HepG2 (cell line): ENCODE data around the gene EMILIN1. TPM values are rescaled to one million over a fixed set of nuclear protein-coding genes. Genes with fewer than 3 reads are reported as not detected.

Experiments
- AKNA ChIP-seq: sonication (generic); formaldehyde crosslinking; IDR thresholded peaks from 2 replicates; pipeline ENCODE4 v1.4.0; 2020; ENCODE audit warnings: missing genetic modification reagents, borderline replicate concordance
- ARID4A ChIP-seq: sonication (generic); formaldehyde crosslinking; IDR thresholded peaks from 2 replicates; pipeline ENCODE4 v1.5.0; 2020; ENCODE audit warnings: mild to moderate bottlenecking, missing genetic modification reagents, borderline replicate concordance
- BCL3 ChIP-seq: sonication (generic); formaldehyde crosslinking; IDR thresholded peaks from 2 replicates; pipeline ENCODE4 v1.5.1; 2020; ENCODE audit warnings: mild to moderate bottlenecking, missing genetic modification reagents, moderate library complexity
- EHMT2 ChIP-seq: fragments of 200-600 bp; sonication (generic); IDR thresholded peaks from 2 replicates; pipeline ENCODE4 v1.7.0; 2017; ENCODE audit warnings: antibody characterized with exemption, low read depth, low read length, borderline replicate concordance
- FOXK2 ChIP-seq: fragments of 450-650 bp; IDR thresholded peaks from 2 replicates; pipeline ENCODE4 v1.6.1; 2016
- HOXA3 ChIP-seq: sonication (generic); formaldehyde crosslinking; IDR thresholded peaks from 2 replicates; pipeline ENCODE4 v1.5.0; 2020; ENCODE audit warnings: missing genetic modification reagents
- KDM6A ChIP-seq: IDR thresholded peaks from 2 replicates; pipeline ENCODE4 v1.6.1; 2016; ENCODE audit warnings: low read depth
- NR2F6 ChIP-seq, 2 experiments: IDR thresholded peaks; 2 replicates each; pipeline ENCODE4 v1.6.1; 2016; ENCODE audit warnings: antibody characterized with exemption in 1 of 2, mild to moderate bottlenecking in 1 of 2
- PAX8 ChIP-seq: sonication (generic); formaldehyde crosslinking; IDR thresholded peaks from 2 replicates; pipeline ENCODE4 v1.8.0; 2022; ENCODE audit warnings: mild to moderate bottlenecking, missing genetic modification reagents, borderline replicate concordance
- PCBP2 ChIP-seq: fragments of 200-400 bp; formaldehyde crosslinking; optimal IDR thresholded peaks from 2 replicates; pipeline ENCODE3; 2018; ENCODE audit warnings: low read length, low read depth; ENCODE audit not compliant: poor library complexity, severe bottlenecking
- SMARCC2 ChIP-seq: fragments of 450-650 bp; IDR thresholded peaks from 2 replicates; pipeline ENCODE4 v1.6.1; 2017; ENCODE audit warnings: antibody characterized with exemption, mild to moderate bottlenecking
- TBP ChIP-seq: sonication (generic); formaldehyde crosslinking; IDR thresholded peaks from 2 replicates; pipeline ENCODE4 v1.5.0; 2020; ENCODE audit warnings: missing genetic modification reagents
- TOPORS ChIP-seq: sonication (generic); formaldehyde crosslinking; IDR thresholded peaks from 2 replicates; pipeline ENCODE4 v1.8.0; 2023; ENCODE audit warnings: mild to moderate bottlenecking, missing genetic modification reagents
- XBP1 ChIP-seq: sonication (generic); formaldehyde crosslinking; IDR thresholded peaks from 2 replicates; pipeline ENCODE4 v1.5.0; 2020; ENCODE audit warnings: missing genetic modification reagents
- ZNF205 ChIP-seq: IDR thresholded peaks from 2 replicates; pipeline ENCODE4 v1.6.1; 2018; ENCODE audit warnings: missing biosample characterization, missing genetic modification reagents
- ZNF282 ChIP-seq: fragments of 450-650 bp; IDR thresholded peaks from 2 replicates; pipeline ENCODE4 v1.6.1; 2018; ENCODE audit not compliant: partially characterized antibody
- ZNF567 ChIP-seq: sonication (generic); formaldehyde crosslinking; IDR thresholded peaks from 2 replicates; pipeline ENCODE4 v1.8.1; 2023; ENCODE audit warnings: mild to moderate bottlenecking, missing genetic modification reagents, borderline replicate concordance
- ZNF704 ChIP-seq: sonication (generic); formaldehyde crosslinking; IDR thresholded peaks from 2 replicates; pipeline ENCODE4 v1.8.1; 2023; ENCODE audit warnings: mild to moderate bottlenecking, inconsistent platforms, moderate library complexity, missing genetic modification reagents, borderline replicate concordance
- polyA plus RNA-seq, 8 experiments: library from polyadenylated mRNA; depleted of rRNA in 3 of 8; stranded (reverse) in 7 of 8; unstranded in 1 of 8; fragments of >200 nt; fragmentation: Illumina TruSeq in 4 of 8; extraction: Trizol in 4 of 8; gene quantifications; 2 replicates each; pipeline versions ENCODE4 v1.2.1 to v1.2.3, GENCODE V29; 2011 to 2016; ENCODE audit warnings: low read depth in 4 of 8, missing spikeins in 1 of 8, mixed read lengths in 1 of 8; ENCODE audit not compliant: insufficient read depth in 1 of 8
- total RNA-seq, 5 experiments: library from RNA; depleted of rRNA; stranded (reverse); fragments of >200 nt; fragmentation: Illumina TruSeq; extraction: Trizol; gene quantifications; 2 replicates each; pipeline ENCODE4 v1.2.3, GENCODE V29; 2016; ENCODE audit warnings: low read depth in 1 of 5

The EMILIN1 gene
- total and polyA plus RNA-seq, 2 of the 13 experiments (the other 11 are each of a cell fraction or from before 2014, with no cell fraction given): 8.1 to 9.7 TPM

- TF ChIP-seq AKNA (CRISPR knock-in tag) (no peak), HOXA3 (peak; percentile 95), FOXK2 (no peak), SMARCC2 (no peak), PCBP2 (no peak), ZNF567 (CRISPR knock-in tag) (no peak), ZNF282 (no peak), EHMT2 (no peak), NR2F6 (IDR thresholded peaks at IDR 0.05) (no peak), NR2F6 (CRISPR knock-in tag; IDR thresholded peaks at IDR 0.05) (peak; percentile 6; the same call in 1 of the 2 replicates), PAX8 (CRISPR knock-in tag) (peak; percentile 88; the same call in 1 of the 2 replicates), TOPORS (peak; percentile 76), ARID4A (CRISPR knock-in tag) (peak; percentile 97), ZNF704 (CRISPR knock-in tag) (no peak), KDM6A (CRISPR knock-in tag) (no peak), ZNF205 (peak; percentile 52), BCL3 (CRISPR knock-in tag) (peak; percentile 95; the same call in 1 of the 2 replicates), XBP1 (CRISPR knock-in tag) (no peak), TBP (CRISPR knock-in tag) (peak; percentile 89)
Measured at GRCh38 chr2:27032495-27033252, 45.7 kb upstream of the EMILIN1 start, which contains the start of gene TMEM214 (continued).
